SK-N-DZ (cell line): ENCODE results near the gene IFT25.

ENCODE experiments used
- DNase-seq: peaks from one replicate; pipeline ENCODE4 v3.0.0-alpha.2; 2015; ENCODE audit warnings: low spot score

The IFT25 gene

GRCh38 chr1:53930932-53931331 lies 14.6 kb downstream of the IFT25 start:
- no peak for DNase-seq

- no peak for DNase-seq
Measured at GRCh38 chr1:53929246-53929960, 16.1 kb downstream of the IFT25 start.

GRCh38 chr1:53927376-53927881 lies 18.1 kb downstream of the IFT25 start:
- DNase-seq = no peak

GRCh38 chr1:53919675-53920066 lies 25.8 kb downstream of the IFT25 start:
- DNase-seq = no peak

GRCh38 chr1:53918343-53918742 lies 27.2 kb downstream of the IFT25 start:
- DNase-seq = no peak

- DNase-seq = no peak
Measured at GRCh38 chr1:53913352-53914033, 32.0 kb downstream of the IFT25 start.

GRCh38 chr1:53911442-53911841 lies 34.1 kb downstream of the IFT25 start:
- no peak for DNase-seq

- DNase-seq = no peak
Measured at GRCh38 chr1:53909946-53910345, 35.6 kb downstream of the IFT25 start.

GRCh38 chr1:53906121-53906520 lies 39.4 kb downstream of the IFT25 start:
- no peak for DNase-seq

- DNase-seq = no peak
Measured at GRCh38 chr1:53905509-53905908, 40.0 kb downstream of the IFT25 start.

- no peak for DNase-seq
Measured at GRCh38 chr1:53902235-53903138, 43.0 kb downstream of the IFT25 start.

GRCh38 chr1:53899708-53900107 lies 45.8 kb downstream of the IFT25 start:
- no peak for DNase-seq

GRCh38 chr1:53899206-53899628 lies 46.3 kb downstream of the IFT25 start:
- DNase-seq = no peak

- no peak for DNase-seq
Measured at GRCh38 chr1:53896635-53897229, 48.8 kb downstream of the IFT25 start.

- no peak for DNase-seq
Measured at GRCh38 chr1:53895421-53895820, 50.1 kb downstream of the IFT25 start.

GRCh38 chr1:53894644-53895043 lies 50.9 kb downstream of the IFT25 start:
- no peak for DNase-seq

GRCh38 chr1:53893999-53894636 lies 51.4 kb downstream of the IFT25 start, which contains the start of gene DIO1:
Gene DIO1 (plus strand): TSS chr1:53894187. CDS start chr1:53894211, 24 bp downstream.
- DNase-seq = no peak

GRCh38 chr1:53892911-53893310 lies 52.6 kb downstream of the IFT25 start:
- no peak for DNase-seq

GRCh38 chr1:53891678-53892077 lies 53.8 kb downstream of the IFT25 start:
- DNase-seq = no peak

GRCh38 chr1:53891018-53891417 lies 54.5 kb downstream of the IFT25 start:
- no peak for DNase-seq

- no peak for DNase-seq
Measured at GRCh38 chr1:53890522-53890941, 55.0 kb downstream of the IFT25 start.
